Kidney epithelial cell (primary cell): ENCODE data around the gene GAS7. TPM values are rescaled to one million over a fixed set of nuclear protein-coding genes. Genes with fewer than 3 reads are reported as not detected.

Source experiments
- DNase-seq: peaks from one replicate; pipeline ENCODE4 v3.0.0-alpha.2; 2010; ENCODE audit warnings: low read depth
- H3K27me3 ChIP-seq: 2 replicates; pipeline ENCODE4 v1.6.0; 2011; ENCODE audit warnings: low read length; ENCODE audit not compliant: control insufficient read depth, insufficient read depth
- H3K36me3 ChIP-seq: 2 replicates; pipeline ENCODE4 v1.5.1; 2011; ENCODE audit warnings: low read length; ENCODE audit not compliant: control insufficient read depth, insufficient read depth
- H3K4me3 ChIP-seq: 2 replicates; pipeline ENCODE4 v1.5.1; 2011; ENCODE audit warnings: low read depth, mild to moderate bottlenecking, control low read depth, low read length
- total RNA-seq: library from RNA; depleted of rRNA; stranded (reverse); fragments of >200 nt; gene quantifications from 2 replicates; pipeline ENCODE4 v1.2.3, GENCODE V29; 2015
- TF ChIP-seq, protein P1 (sequence below): IDR thresholded peaks from 2 replicates; pipeline ENCODE4 v1.5.1; 2011; ENCODE audit warnings: mild to moderate bottlenecking, moderate library complexity, low read length, control low read depth, inconsistent platforms; ENCODE audit not compliant: insufficient read depth, poor library complexity, severe bottlenecking

Gene GAS7
- total RNA-seq, 1 donor from 2014 or later: 3.6 TPM

- Histone ChIP-seq H3K4me3 (no peak overlapping the region), H3K27me3 (peaks cover 2% of the 10 kb centered on the region), H3K36me3 (no peaks in the 10 kb centered on the region)
- TF ChIP-seq, protein P1, sequence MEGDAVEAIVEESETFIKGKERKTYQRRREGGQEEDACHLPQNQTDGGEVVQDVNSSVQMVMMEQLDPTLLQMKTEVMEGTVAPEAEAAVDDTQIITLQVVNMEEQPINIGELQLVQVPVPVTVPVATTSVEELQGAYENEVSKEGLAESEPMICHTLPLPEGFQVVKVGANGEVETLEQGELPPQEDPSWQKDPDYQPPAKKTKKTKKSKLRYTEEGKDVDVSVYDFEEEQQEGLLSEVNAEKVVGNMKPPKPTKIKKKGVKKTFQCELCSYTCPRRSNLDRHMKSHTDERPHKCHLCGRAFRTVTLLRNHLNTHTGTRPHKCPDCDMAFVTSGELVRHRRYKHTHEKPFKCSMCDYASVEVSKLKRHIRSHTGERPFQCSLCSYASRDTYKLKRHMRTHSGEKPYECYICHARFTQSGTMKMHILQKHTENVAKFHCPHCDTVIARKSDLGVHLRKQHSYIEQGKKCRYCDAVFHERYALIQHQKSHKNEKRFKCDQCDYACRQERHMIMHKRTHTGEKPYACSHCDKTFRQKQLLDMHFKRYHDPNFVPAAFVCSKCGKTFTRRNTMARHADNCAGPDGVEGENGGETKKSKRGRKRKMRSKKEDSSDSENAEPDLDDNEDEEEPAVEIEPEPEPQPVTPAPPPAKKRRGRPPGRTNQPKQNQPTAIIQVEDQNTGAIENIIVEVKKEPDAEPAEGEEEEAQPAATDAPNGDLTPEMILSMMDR: no peak
- DNase-seq: no peak
Measured at GRCh38 chr17:9956474-9957131, 241.8 kb downstream of the GAS7 start.

- TF ChIP-seq, protein P1: no peak
Measured at GRCh38 chr17:9953492-9953891, 244.9 kb downstream of the GAS7 start.

DNA sequence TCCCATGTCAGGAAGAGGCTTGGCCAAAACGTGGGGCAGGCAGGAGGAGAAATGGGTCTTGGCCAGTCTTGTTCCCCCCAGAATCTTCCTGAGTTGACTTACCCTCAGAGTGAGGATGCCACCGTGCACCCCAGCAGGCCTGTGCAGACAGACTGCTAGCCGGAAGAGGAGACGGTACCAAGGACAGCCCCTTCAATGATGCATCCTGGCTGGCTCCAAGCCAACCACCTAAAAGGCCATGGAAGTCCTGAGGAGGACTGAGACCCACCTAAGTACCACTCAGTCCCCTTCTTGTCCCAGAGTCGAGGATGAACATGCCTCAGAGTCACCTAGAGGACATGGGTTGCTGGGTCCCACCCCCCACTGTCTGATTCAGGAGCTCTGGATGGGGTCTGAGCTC is 246.6 kb downstream of the GAS7 start:
- DNase-seq: no peak
- TF ChIP-seq, protein P1: no peak

More at GRCh38 chr17:9953492-9953891, 244.9 kb downstream of the GAS7 start:
- Histone ChIP-seq H3K4me3 (no peak overlapping the region), H3K36me3 (no peaks in the 10 kb centered on the region), H3K27me3 (no peaks in the 10 kb centered on the region)
- no peak for DNase-seq

GRCh38 chr17:9948928-9949327 is 249.5 kb downstream of the GAS7 start:
- TF ChIP-seq, protein P1: no peak

More for the DNA sequence above, 246.6 kb downstream of the GAS7 start:
- H3K36me3 ChIP-seq: no peaks in the 10 kb centered on the region
- H3K27me3 ChIP-seq: no peaks in the 10 kb centered on the region
- H3K4me3 ChIP-seq: no peak overlapping the region

GRCh38 chr17:9944704-9945103 is 253.7 kb downstream of the GAS7 start:
- Histone ChIP-seq H3K27me3 (no peaks in the 10 kb centered on the region), H3K36me3 (no peaks in the 10 kb centered on the region), H3K4me3 (no peak overlapping the region)
- no peak for DNase-seq
- TF ChIP-seq, protein P1: no peak

More at GRCh38 chr17:9948928-9949327, 249.5 kb downstream of the GAS7 start:
- no peaks in the 10 kb centered on the region for H3K36me3 ChIP-seq
- no peaks in the 10 kb centered on the region for H3K27me3 ChIP-seq
- no peak for DNase-seq
- no peak overlapping the region for H3K4me3 ChIP-seq

DNA sequence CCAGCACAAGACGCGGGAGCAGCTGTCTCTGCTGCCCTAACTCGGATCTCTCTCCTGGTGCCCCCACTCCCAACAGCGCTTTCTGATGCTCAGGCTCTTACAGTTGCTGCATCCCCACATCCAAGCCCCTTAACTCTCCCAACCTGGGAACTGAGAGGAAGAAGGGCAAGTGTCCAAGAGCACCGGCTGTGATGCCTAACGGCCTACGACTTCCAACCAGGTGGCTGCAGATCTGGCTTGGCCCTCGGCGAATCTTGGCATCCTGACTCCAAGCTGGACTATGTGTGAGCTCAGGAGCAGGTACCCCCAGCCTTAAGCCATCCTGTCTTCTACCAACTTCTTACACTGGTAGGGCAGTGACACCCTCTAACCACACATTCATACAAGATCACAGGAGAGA is 255.1 kb downstream of the GAS7 start:
- Histone ChIP-seq H3K27me3 (no peaks in the 10 kb centered on the region), H3K4me3 (no peak overlapping the region), H3K36me3 (no peaks in the 10 kb centered on the region)
- TF ChIP-seq, protein P1: no peak
- no peak for DNase-seq
